ENCODE data around the gene OSR1.

The OSR1 gene

GRCh38 chr2:19358242-19359020, at the start of gene OSR1:
OSR1 (minus strand) TSS chr2:19358623; CDS start chr2:19353805, 4,818 bp downstream.
- H3K4me1 ChIP-seq (ENCODE audit: control insufficient read depth, insufficient read depth, low read length) = peaks cover 12% of the 10 kb centered on the region
- H3K9me3 ChIP-seq (ENCODE audit: control insufficient read depth, insufficient read depth, low read depth, low read length) = no peaks in the 10 kb centered on the region
- POLR2A ChIA-PET = interaction anchor here (0.6 to 3.9 kb wide), 9 partner anchors 11 to 607 kb away, joined by 3 to 30 read pairs (median 4); no protein-coding TSS in a partner anchor
- peak within 1 kb of the TSS; percentile 77; the same call in 1 of the 2 replicates for H3K27ac ChIP-seq (ENCODE audit: extremely low read depth, low read depth, low read length)
- CTCF ChIA-PET = interaction anchor here (0.8 to 3.9 kb wide), 5 partner anchors 9 to 971 kb away, joined by 3 to 22 read pairs (median 4); no protein-coding TSS in a partner anchor
- no peaks in the 10 kb centered on the region for H3K36me3 ChIP-seq (ENCODE audit: control insufficient read depth in 2 of 2, insufficient read depth in 1 of 2, low read length in 2 of 2)
- peak within 1 kb of the TSS; percentile 46 for H3K4me3 ChIP-seq (ENCODE audit: low read depth, low read length)
- TF ChIP-seq OSR2 (tag by site-specific recombination; IDR thresholded peaks at IDR 0.05) = no peak
- TF ChIP-seq, protein P1, sequence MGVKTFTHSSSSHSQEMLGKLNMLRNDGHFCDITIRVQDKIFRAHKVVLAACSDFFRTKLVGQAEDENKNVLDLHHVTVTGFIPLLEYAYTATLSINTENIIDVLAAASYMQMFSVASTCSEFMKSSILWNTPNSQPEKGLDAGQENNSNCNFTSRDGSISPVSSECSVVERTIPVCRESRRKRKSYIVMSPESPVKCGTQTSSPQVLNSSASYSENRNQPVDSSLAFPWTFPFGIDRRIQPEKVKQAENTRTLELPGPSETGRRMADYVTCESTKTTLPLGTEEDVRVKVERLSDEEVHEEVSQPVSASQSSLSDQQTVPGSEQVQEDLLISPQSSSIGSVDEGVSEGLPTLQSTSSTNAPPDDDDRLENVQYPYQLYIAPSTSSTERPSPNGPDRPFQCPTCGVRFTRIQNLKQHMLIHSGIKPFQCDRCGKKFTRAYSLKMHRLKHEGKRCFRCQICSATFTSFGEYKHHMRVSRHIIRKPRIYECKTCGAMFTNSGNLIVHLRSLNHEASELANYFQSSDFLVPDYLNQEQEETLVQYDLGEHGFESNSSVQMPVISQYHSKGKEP (tag by site-specific recombination; IDR thresholded peaks at IDR 0.05) = no peak
- TF ChIP-seq FEZF1 (tag by site-specific recombination; IDR thresholded peaks at IDR 0.05) = no peak
- peak; percentile 88 for TF ChIP-seq ZNF335 (tag by site-specific recombination; conservative IDR thresholded peaks at IDR 0.05)
- TF ChIP-seq SP2 (tag by site-specific recombination; IDR thresholded peaks at IDR 0.05) = no peak
- no peak for TF ChIP-seq ZNF513 (tag by site-specific recombination; IDR thresholded peaks at IDR 0.05)
- no peak for TF ChIP-seq ZNF521 (tag by site-specific recombination; IDR thresholded peaks at IDR 0.05)
- TF ChIP-seq, protein P2, sequence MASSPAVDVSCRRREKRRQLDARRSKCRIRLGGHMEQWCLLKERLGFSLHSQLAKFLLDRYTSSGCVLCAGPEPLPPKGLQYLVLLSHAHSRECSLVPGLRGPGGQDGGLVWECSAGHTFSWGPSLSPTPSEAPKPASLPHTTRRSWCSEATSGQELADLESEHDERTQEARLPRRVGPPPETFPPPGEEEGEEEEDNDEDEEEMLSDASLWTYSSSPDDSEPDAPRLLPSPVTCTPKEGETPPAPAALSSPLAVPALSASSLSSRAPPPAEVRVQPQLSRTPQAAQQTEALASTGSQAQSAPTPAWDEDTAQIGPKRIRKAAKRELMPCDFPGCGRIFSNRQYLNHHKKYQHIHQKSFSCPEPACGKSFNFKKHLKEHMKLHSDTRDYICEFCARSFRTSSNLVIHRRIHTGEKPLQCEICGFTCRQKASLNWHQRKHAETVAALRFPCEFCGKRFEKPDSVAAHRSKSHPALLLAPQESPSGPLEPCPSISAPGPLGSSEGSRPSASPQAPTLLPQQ (tag by site-specific recombination; IDR thresholded peaks at IDR 0.05) = no peak
- no peak for TF ChIP-seq ZNF548 (tag by site-specific recombination; IDR thresholded peaks at IDR 0.05)
- TF ChIP-seq, protein P3, sequence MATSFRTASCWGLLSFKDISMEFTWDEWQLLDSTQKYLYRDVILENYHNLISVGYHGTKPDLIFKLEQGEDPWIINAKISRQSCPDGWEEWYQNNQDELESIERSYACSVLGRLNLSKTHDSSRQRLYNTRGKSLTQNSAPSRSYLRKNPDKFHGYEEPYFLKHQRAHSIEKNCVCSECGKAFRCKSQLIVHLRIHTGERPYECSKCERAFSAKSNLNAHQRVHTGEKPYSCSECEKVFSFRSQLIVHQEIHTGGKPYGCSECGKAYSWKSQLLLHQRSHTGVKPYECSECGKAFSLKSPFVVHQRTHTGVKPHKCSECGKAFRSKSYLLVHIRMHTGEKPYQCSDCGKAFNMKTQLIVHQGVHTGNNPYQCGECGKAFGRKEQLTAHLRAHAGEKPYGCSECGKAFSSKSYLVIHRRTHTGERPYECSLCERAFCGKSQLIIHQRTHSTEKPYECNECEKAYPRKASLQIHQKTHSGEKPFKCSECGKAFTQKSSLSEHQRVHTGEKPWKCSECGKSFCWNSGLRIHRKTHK (tag by site-specific recombination; IDR thresholded peaks at IDR 0.05) = no peak
- no peak for TF ChIP-seq AEBP2 (tag by site-specific recombination; IDR thresholded peaks at IDR 0.05; ENCODE audit: borderline replicate concordance)
- TF ChIP-seq ZNF621 (tag by site-specific recombination; IDR thresholded peaks at IDR 0.05) = no peak
- TF ChIP-seq, protein P4, sequence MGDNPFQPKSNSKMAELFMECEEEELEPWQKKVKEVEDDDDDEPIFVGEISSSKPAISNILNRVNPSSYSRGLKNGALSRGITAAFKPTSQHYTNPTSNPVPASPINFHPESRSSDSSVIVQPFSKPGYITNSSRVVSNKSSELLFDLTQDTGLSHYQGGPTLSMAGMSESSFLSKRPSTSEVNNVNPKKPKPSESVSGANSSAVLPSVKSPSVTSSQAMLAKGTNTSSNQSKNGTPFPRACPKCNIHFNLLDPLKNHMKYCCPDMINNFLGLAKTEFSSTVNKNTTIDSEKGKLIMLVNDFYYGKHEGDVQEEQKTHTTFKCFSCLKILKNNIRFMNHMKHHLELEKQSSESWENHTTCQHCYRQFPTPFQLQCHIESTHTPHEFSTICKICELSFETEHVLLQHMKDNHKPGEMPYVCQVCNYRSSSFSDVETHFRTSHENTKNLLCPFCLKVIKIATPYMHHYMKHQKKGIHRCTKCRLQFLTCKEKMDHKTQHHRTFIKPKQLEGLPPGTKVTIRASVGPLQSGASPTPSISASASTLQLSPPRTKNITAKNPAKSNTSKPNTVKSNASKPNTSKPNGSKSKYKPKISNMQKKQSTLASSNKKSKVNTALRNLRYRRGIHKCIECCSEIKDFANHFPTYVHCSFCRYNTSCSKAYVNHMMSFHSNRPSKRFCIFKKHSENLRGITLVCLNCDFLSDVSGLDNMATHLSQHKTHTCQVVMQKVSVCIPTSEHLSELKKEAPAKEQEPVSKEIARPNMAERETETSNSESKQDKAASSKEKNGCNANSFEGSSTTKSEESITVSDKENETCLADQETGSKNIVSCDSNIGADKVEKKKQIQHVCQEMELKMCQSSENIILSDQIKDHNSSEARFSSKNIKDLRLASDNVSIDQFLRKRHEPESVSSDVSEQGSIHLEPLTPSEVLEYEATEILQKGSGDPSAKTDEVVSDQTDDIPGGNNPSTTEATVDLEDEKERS (tag by site-specific recombination; IDR thresholded peaks at IDR 0.05) = no peak
- no peak for TF ChIP-seq KLF16 (tag by site-specific recombination; IDR thresholded peaks at IDR 0.05)
- TF ChIP-seq ZNF785 (tag by site-specific recombination; IDR thresholded peaks at IDR 0.05) = no peak
- TF ChIP-seq ZNF404 (tag by site-specific recombination; IDR thresholded peaks at IDR 0.05) = no peak
- peak; percentile 29; the same call in 1 of the 2 replicates for TF ChIP-seq ZXDB (tag by site-specific recombination; IDR thresholded peaks at IDR 0.05)
- peak; percentile 19; the same call in 1 of the 2 replicates for TF ChIP-seq ZNF660 (tag by site-specific recombination; IDR thresholded peaks at IDR 0.05)
- no peak for TF ChIP-seq ZNF174 (tag by site-specific recombination; IDR thresholded peaks at IDR 0.05)
- TF ChIP-seq ZNF704 (tag by site-specific recombination; IDR thresholded peaks at IDR 0.05) = no peak
- no peak for TF ChIP-seq EGR2 (tag by site-specific recombination; IDR thresholded peaks at IDR 0.05; ENCODE audit: low read depth)
- peak; percentile 22; the same call in 1 of the 2 replicates for TF ChIP-seq ZNF600 (tag by site-specific recombination; IDR thresholded peaks at IDR 0.05)
- TF ChIP-seq ZNF48 (tag by site-specific recombination; IDR thresholded peaks at IDR 0.05) = no peak
- TF ChIP-seq KLF10 (tag by site-specific recombination; IDR thresholded peaks at IDR 0.05) = no peak
